Parathyroid adenoma (tissue), 2 donors: Measurements from ENCODE around the gene CLDN19.
"Not testable (repeated sequence)": the region's sequence is repeated elsewhere in the genome, so short reads cannot be mapped to it uniquely, and the experiment has no call there.

ENCODE experiments used
- H2AFZ ChIP-seq: fragments of 300-600 bp; sonication (generic); one replicate; pipeline ENCODE4 v1.7.0; 2017; ENCODE audit warnings: antibody characterized with exemption, mild to moderate bottlenecking
- H3K27ac ChIP-seq: fragments of 300-600 bp; sonication (generic); one replicate; pipeline ENCODE4 v1.7.0; 2017
- H3K27me3 ChIP-seq: fragments of 300-600 bp; sonication (generic); one replicate; pipeline ENCODE4 v1.7.0; 2017; ENCODE audit warnings: low read length; ENCODE audit not compliant: control insufficient read depth, insufficient read depth
- H3K36me3 ChIP-seq: fragments of 300-600 bp; sonication (generic); one replicate; pipeline ENCODE4 v1.7.0; 2017; ENCODE audit warnings: low read length; ENCODE audit not compliant: control insufficient read depth, insufficient read depth
- H3K4me1 ChIP-seq: fragments of 300-600 bp; sonication (generic); one replicate; pipeline ENCODE4 v1.7.0; 2017; ENCODE audit warnings: control low read depth
- H3K4me2 ChIP-seq: fragments of 300-600 bp; sonication (generic); one replicate; pipeline ENCODE4 v1.7.0; 2017; ENCODE audit warnings: low read length
- H3K4me3 ChIP-seq: fragments of 300-600 bp; sonication (generic); one replicate; pipeline ENCODE4 v1.7.0; 2017; ENCODE audit warnings: low read depth, low read length
- H3K79me2 ChIP-seq: fragments of 300-600 bp; sonication (generic); one replicate; pipeline ENCODE4 v1.7.0; 2017; ENCODE audit warnings: control low read depth
- H3K9ac ChIP-seq: fragments of 300-600 bp; sonication (generic); one replicate; pipeline ENCODE4 v1.7.0; 2017; ENCODE audit warnings: mild to moderate bottlenecking
- H3K9me3 ChIP-seq: fragments of 300-600 bp; sonication (generic); one replicate; pipeline ENCODE4 v1.7.0; 2017; ENCODE audit warnings: low read length; ENCODE audit not compliant: control insufficient read depth
- TF ChIP-seq, protein P1 (sequence below): fragments of 300-600 bp; sonication (generic); IDR thresholded peaks from one replicate; pipeline ENCODE4 v1.7.0; 2017; ENCODE audit warnings: antibody characterized with exemption, mild to moderate bottlenecking
- donor health status: primary hyperparathyroidism.

Gene CLDN19

DNA sequence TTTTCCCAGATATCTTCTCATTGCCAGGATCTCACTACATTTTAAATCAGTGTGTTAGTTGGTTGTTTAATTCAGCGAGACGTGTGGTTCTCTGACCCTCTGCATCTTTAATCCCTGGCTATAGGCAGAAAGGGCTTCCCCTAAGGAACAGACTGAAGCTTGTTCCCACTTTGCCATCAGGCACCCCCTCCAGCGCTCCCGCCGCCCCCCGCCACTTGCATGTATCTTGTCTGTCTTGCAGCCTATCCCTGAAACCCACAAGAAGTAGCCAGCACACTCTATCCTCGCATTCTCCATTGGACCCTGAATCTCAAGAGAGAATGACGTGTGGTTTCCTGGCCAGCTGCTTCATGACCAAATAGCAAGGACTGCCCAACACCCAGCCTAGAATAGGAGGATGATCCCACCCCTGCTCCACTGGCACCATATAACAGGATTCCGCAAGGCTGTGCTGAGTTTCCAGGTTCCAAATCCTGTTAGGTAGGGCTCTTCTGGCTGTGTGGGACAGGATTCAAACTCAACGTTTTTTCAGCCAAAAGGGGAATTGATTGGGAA lies 7.8 kb downstream of the CLDN19 start:
- no peak overlapping the region for H3K4me3 ChIP-seq
- peaks cover 9% of the 10 kb centered on the region for H3K4me1 ChIP-seq
- H3K9ac ChIP-seq: no peak overlapping the region
- no peak overlapping the region for H3K4me2 ChIP-seq
- H3K27me3 ChIP-seq: no peaks in the 10 kb centered on the region
- no peak overlapping the region for H2AFZ ChIP-seq
- TF ChIP-seq, protein P1, sequence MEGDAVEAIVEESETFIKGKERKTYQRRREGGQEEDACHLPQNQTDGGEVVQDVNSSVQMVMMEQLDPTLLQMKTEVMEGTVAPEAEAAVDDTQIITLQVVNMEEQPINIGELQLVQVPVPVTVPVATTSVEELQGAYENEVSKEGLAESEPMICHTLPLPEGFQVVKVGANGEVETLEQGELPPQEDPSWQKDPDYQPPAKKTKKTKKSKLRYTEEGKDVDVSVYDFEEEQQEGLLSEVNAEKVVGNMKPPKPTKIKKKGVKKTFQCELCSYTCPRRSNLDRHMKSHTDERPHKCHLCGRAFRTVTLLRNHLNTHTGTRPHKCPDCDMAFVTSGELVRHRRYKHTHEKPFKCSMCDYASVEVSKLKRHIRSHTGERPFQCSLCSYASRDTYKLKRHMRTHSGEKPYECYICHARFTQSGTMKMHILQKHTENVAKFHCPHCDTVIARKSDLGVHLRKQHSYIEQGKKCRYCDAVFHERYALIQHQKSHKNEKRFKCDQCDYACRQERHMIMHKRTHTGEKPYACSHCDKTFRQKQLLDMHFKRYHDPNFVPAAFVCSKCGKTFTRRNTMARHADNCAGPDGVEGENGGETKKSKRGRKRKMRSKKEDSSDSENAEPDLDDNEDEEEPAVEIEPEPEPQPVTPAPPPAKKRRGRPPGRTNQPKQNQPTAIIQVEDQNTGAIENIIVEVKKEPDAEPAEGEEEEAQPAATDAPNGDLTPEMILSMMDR: no peak
- no peaks in the 10 kb centered on the region for H3K9me3 ChIP-seq
- H3K27ac ChIP-seq: no peak overlapping the region
- H3K36me3 ChIP-seq: no peaks in the 10 kb centered on the region
- no peaks in the 10 kb centered on the region for H3K79me2 ChIP-seq

DNA sequence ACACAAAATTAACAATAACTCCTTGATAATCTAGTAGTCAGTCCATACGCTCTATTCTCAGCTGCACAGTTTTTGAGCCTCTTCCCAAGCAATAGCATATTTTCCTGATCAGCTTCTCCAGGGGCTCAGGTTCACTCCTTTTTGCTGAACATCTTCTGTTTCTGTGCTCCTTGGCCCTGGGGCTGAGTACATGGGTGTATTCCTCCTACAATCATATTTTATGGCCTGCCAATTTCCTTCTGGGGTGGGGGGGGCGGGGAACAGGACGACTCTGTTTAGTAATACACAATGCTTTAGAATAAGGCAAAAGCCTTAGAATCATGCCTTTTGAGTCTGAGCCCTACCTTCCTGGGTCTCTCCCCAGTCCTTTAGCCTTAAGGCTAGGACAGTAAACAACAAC lies 8.5 kb downstream of the CLDN19 start:
- H3K4me2 ChIP-seq: no peak overlapping the region
- no peak overlapping the region for H2AFZ ChIP-seq
- no peak overlapping the region for H3K4me3 ChIP-seq
- no peak overlapping the region for H3K9ac ChIP-seq
- peaks cover 3% of the 10 kb centered on the region for H3K4me1 ChIP-seq
- no peaks in the 10 kb centered on the region for H3K9me3 ChIP-seq
- H3K79me2 ChIP-seq: no peaks in the 10 kb centered on the region
- H3K27ac ChIP-seq: no peak overlapping the region
- H3K36me3 ChIP-seq: no peaks in the 10 kb centered on the region
- TF ChIP-seq, protein P1: no peak
- no peaks in the 10 kb centered on the region for H3K27me3 ChIP-seq

- H3K4me1 ChIP-seq: no peaks in the 10 kb centered on the region
- no peak overlapping the region for H3K27ac ChIP-seq
- H3K4me3 ChIP-seq: no peak overlapping the region
- TF ChIP-seq, protein P1: no peak
- H3K9ac ChIP-seq: no peak overlapping the region
- no peaks in the 10 kb centered on the region for H3K27me3 ChIP-seq
- no peaks in the 10 kb centered on the region for H3K9me3 ChIP-seq
- H3K36me3 ChIP-seq: no peaks in the 10 kb centered on the region
- H3K79me2 ChIP-seq: no peaks in the 10 kb centered on the region
- no peak overlapping the region for H2AFZ ChIP-seq
- no peak overlapping the region for H3K4me2 ChIP-seq
These were observed 9.0 kb downstream of the CLDN19 start for GRCh38 chr1:42730988-42731387.

GRCh38 chr1:42730002-42730401 lies 10.0 kb downstream of the CLDN19 start:
- TF ChIP-seq, protein P1: no peak
- Histone ChIP-seq H3K9ac (no peak overlapping the region), H3K4me1 (no peaks in the 10 kb centered on the region), H3K4me2 (no peak overlapping the region), H3K27ac (no peak overlapping the region), H3K36me3 (no peaks in the 10 kb centered on the region), H3K79me2 (no peaks in the 10 kb centered on the region), H3K27me3 (no peaks in the 10 kb centered on the region), H3K9me3 (no peaks in the 10 kb centered on the region), H3K4me3 (no peak overlapping the region), H2AFZ (no peak overlapping the region)

GRCh38 chr1:42725820-42726219 lies 14.2 kb downstream of the CLDN19 start:
- H3K27ac ChIP-seq, H3K4me2 ChIP-seq, H3K27me3 ChIP-seq, H2AFZ ChIP-seq, H3K4me1 ChIP-seq, H3K4me3 ChIP-seq, H3K36me3 ChIP-seq, H3K79me2 ChIP-seq, H3K9ac ChIP-seq, H3K9me3 ChIP-seq: not testable (repeated sequence)
